Measurements from ENCODE around the gene ENTPD3. TPM values are rescaled to one million over a fixed set of nuclear protein-coding genes. Genes with fewer than 3 reads are reported as not detected.

The ENTPD3 gene
- 1.6 TPM for total RNA-seq

GRCh38 chr3:40387001-40387894 is at the start of gene ENTPD3:
Gene ENTPD3, plus strand, starts transcription at chr3:40387184. Its CDS starts 874 bp downstream, at chr3:40388058.
- ATAC-seq (peak; percentile 55), DNase-seq (ENCODE audit: low spot score) (no peak)
- intact Hi-C loops (cut with DNase I): no loop called here

- DNase-seq (ENCODE audit: low spot score) (no peak), ATAC-seq (no peak)
- intact Hi-C loops (cut with DNase I): no loop called here
These were observed 47.1 kb upstream of the ENTPD3 start for GRCh38 chr3:40339871-40340270.

GRCh38 chr3:40340541-40341170 is 46.3 kb upstream of the ENTPD3 start:
- intact Hi-C loops (cut with DNase I): no loop called here
- DNase-seq (ENCODE audit: low spot score) (no peak), ATAC-seq (no peak)

GRCh38 chr3:40341671-40342070 is 45.3 kb upstream of the ENTPD3 start:
- ATAC-seq: no peak
- no peak for DNase-seq (ENCODE audit: low spot score)
- intact Hi-C loops (cut with DNase I): no loop called here

GRCh38 chr3:40350529-40350928 is 36.5 kb upstream of the ENTPD3 start:
- DNase-seq (ENCODE audit: low spot score) (no peak), ATAC-seq (no peak)
- intact Hi-C loops (cut with DNase I): no loop called here

- ATAC-seq: no peak
- intact Hi-C loops (cut with DNase I): no loop called here
- no peak for DNase-seq (ENCODE audit: low spot score)
These were observed 31.6 kb upstream of the ENTPD3 start for GRCh38 chr3:40355410-40355809.

- ATAC-seq: no peak
- intact Hi-C loops (cut with DNase I): no loop called here
- no peak for DNase-seq (ENCODE audit: low spot score)
These were observed 28.5 kb upstream of the ENTPD3 start for GRCh38 chr3:40358454-40358853.

- DNase-seq (ENCODE audit: low spot score) (no peak), ATAC-seq (no peak)
- intact Hi-C loops (cut with DNase I): no loop called here
These were observed 23.3 kb upstream of the ENTPD3 start for GRCh38 chr3:40363674-40364073.

- intact Hi-C loops (cut with DNase I): no loop called here
These were observed 20.5 kb upstream of the ENTPD3 start for GRCh38 chr3:40366203-40367162.

GRCh38 chr3:40369716-40370115 is 17.3 kb upstream of the ENTPD3 start:
- ATAC-seq: no peak
- DNase-seq (ENCODE audit: low spot score): no peak
- intact Hi-C loops (cut with DNase I): no loop called here

More at GRCh38 chr3:40366203-40367162, 20.5 kb upstream of the ENTPD3 start:
- DNase-seq (ENCODE audit: low spot score): no peak
- ATAC-seq: no peak

- DNase-seq (ENCODE audit: low spot score) (no peak), ATAC-seq (no peak)
- intact Hi-C loops (cut with DNase I): no loop called here
These were observed 9.2 kb upstream of the ENTPD3 start for GRCh38 chr3:40377822-40378221.

GRCh38 chr3:40379674-40380306 is 7.2 kb upstream of the ENTPD3 start:
- ATAC-seq: no peak
- no peak for DNase-seq (ENCODE audit: low spot score)
- intact Hi-C loops (cut with DNase I): no loop called here

- intact Hi-C loops (cut with DNase I): no loop called here
- ATAC-seq: no peak
- DNase-seq (ENCODE audit: low spot score): no peak
These were observed 4.9 kb upstream of the ENTPD3 start for GRCh38 chr3:40381904-40382616.

- no peak for ATAC-seq
- intact Hi-C loops (cut with DNase I): no loop called here
- DNase-seq (ENCODE audit: low spot score): no peak
These were observed 4.4 kb upstream of the ENTPD3 start for GRCh38 chr3:40382617-40382979.

GRCh38 chr3:40386213-40386612 is 771 bp upstream of the ENTPD3 start:
- no peak for ATAC-seq
- DNase-seq (ENCODE audit: low spot score): no peak

GRCh38 chr3:40387895-40388254 is 891 bp downstream of the ENTPD3 start:
- ATAC-seq (no peak), DNase-seq (ENCODE audit: low spot score) (no peak)
- intact Hi-C loops (cut with DNase I): no loop called here

More at GRCh38 chr3:40386213-40386612, 771 bp upstream of the ENTPD3 start:
- intact Hi-C loops (cut with DNase I): no loop called here

GRCh38 chr3:40396406-40396805 is 9.4 kb downstream of the ENTPD3 start:
- intact Hi-C loops (cut with DNase I): no loop called here
- no peak for ATAC-seq
- no peak for DNase-seq (ENCODE audit: low spot score)

GRCh38 chr3:40397129-40397528 is 10.1 kb downstream of the ENTPD3 start:
- DNase-seq (ENCODE audit: low spot score) (no peak), ATAC-seq (no peak)
- intact Hi-C loops (cut with DNase I): no loop called here
